OCI-LY7 (cell line): ENCODE measurements around the gene LANCL2.

ENCODE experiments used
- EZH2phosphoT487 ChIP-seq: fragments of 200-600 bp; sonication (generic); IDR thresholded peaks from 2 replicates; pipeline ENCODE4 v1.6.1; 2018; ENCODE audit warnings: low read depth, borderline replicate concordance, mild to moderate bottlenecking, mixed run types, antibody characterized with exemption, low read length, moderate library complexity, mixed read lengths
- TF ChIP-seq, protein P1 (sequence below): fragments of 200-600 bp; sonication (generic); conservative IDR thresholded peaks from 2 replicates; pipeline ENCODE4 v1.5.1; 2014; ENCODE audit warnings: mild to moderate bottlenecking, antibody characterized with exemption, low read length, moderate library complexity, mixed read lengths

DNA sequence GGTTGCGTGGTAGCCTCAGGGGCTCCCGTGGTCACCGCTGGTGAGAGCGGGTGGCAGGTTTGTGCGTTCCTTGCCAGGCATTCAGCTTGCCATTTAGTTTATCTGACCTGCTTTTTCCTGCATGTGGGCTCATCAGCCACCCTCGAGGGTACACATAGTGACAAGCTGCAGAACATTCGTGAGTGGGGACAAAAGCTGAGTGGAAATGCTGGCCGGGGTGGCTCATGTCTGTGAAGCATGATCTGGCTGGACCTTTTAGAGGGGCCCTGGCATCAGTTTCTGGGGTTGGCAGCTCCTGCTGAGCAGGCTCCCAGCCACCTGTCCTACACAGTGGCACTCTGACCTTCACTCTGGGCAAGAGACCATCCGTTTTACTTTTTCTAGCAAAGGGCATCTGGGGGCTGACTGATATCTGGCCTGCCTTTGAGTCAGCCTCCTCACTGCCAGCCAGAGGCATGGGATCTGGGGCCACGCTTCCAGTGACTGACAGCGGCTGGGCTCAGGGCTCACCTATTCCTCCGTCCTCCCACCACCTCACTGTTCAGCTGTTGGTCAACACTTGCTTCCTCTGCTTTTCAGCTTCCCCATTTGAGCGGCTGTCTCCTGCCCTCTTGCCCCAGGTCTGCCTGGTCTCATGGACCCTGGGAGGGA is 75.0 kb downstream of the LANCL2 start:
- TF ChIP-seq, protein P1, sequence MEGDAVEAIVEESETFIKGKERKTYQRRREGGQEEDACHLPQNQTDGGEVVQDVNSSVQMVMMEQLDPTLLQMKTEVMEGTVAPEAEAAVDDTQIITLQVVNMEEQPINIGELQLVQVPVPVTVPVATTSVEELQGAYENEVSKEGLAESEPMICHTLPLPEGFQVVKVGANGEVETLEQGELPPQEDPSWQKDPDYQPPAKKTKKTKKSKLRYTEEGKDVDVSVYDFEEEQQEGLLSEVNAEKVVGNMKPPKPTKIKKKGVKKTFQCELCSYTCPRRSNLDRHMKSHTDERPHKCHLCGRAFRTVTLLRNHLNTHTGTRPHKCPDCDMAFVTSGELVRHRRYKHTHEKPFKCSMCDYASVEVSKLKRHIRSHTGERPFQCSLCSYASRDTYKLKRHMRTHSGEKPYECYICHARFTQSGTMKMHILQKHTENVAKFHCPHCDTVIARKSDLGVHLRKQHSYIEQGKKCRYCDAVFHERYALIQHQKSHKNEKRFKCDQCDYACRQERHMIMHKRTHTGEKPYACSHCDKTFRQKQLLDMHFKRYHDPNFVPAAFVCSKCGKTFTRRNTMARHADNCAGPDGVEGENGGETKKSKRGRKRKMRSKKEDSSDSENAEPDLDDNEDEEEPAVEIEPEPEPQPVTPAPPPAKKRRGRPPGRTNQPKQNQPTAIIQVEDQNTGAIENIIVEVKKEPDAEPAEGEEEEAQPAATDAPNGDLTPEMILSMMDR: no peak
- TF ChIP-seq EZH2phosphoT487: no peak
